ENCODE data around the gene RFWD3. TPM values are rescaled to one million over a fixed set of nuclear protein-coding genes. Genes with fewer than 3 reads are reported as not detected.

RFWD3 gene, protein sequence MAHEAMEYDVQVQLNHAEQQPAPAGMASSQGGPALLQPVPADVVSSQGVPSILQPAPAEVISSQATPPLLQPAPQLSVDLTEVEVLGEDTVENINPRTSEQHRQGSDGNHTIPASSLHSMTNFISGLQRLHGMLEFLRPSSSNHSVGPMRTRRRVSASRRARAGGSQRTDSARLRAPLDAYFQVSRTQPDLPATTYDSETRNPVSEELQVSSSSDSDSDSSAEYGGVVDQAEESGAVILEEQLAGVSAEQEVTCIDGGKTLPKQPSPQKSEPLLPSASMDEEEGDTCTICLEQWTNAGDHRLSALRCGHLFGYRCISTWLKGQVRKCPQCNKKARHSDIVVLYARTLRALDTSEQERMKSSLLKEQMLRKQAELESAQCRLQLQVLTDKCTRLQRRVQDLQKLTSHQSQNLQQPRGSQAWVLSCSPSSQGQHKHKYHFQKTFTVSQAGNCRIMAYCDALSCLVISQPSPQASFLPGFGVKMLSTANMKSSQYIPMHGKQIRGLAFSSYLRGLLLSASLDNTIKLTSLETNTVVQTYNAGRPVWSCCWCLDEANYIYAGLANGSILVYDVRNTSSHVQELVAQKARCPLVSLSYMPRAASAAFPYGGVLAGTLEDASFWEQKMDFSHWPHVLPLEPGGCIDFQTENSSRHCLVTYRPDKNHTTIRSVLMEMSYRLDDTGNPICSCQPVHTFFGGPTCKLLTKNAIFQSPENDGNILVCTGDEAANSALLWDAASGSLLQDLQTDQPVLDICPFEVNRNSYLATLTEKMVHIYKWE
- total RNA-seq (20.9 TPM), polyA plus RNA-seq (6.9 TPM)

- WGBS, result under 1% methylated on average over 63 of the region's 63 CpGs
- no peak within 1 kb of the TSS for H3K27ac ChIP-seq (ENCODE audit: low read depth)
- H3K4me3 ChIP-seq (ENCODE audit: low read depth, low read length), result peak within 1 kb of the TSS; percentile 86
- H3K4me1 ChIP-seq (ENCODE audit: insufficient read depth), result peaks cover 1% of the 10 kb centered on the region
- no peaks in the 10 kb centered on the region for H3K36me3 ChIP-seq (ENCODE audit: insufficient read depth)
- DNase-seq (ENCODE audit: extremely low spot score), result peak; percentile 97
Measured at GRCh38 chr16:74666425-74667254, at the start of gene RFWD3. Gene RFWD3 (minus strand): TSS chr16:74666877. CDS start chr16:74661449, 5,428 bp downstream.

DNA sequence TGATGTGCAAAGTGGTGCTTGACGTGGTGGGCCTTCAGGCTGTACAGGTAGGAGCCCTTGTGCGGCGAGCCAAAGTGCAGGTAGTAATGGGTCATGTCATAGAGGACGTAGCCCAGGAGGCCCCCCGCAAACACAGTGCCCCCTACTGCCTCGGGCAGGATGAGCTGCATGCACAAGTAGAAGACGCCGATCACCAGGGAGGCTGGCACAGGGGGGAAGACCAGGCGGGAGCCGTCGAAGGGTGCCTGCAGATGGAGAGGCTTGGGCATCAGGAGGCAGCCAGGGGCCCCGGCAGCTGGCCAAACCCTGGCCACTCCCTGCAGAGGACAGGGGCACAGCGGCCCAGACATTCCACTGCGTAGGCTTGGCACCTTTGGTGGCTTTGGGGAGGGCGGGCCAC, 49.7 kb upstream of the RFWD3 start:
- no peaks in the 10 kb centered on the region for H3K4me1 ChIP-seq (ENCODE audit: insufficient read depth)

DNA sequence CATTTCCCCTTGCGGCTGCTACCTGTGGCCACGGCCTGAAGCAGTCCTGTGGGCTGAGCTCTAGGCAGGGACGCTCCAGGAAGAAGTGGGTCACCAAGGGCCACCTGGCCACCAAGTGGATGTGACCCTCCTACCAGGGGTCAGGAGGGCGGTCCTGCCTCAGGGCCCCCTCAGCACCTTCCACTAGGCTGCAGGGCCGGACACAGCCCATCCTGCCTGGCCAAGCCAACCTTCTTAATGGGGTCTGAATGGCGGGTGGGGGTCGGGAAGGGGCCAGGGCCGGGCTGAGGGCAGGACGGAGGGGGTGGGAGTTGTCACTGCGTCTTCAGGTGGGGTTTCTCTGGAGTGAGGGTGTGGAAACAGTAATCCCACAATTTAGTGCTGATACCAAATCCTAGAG, 47.2 kb upstream of the RFWD3 start:
- H3K4me1 ChIP-seq (ENCODE audit: insufficient read depth), result no peaks in the 10 kb centered on the region
- 88% methylated on average over 10 of the region's 10 CpGs for WGBS
- no peaks in the 10 kb centered on the region for H3K36me3 ChIP-seq (ENCODE audit: insufficient read depth)
- no peak for DNase-seq (ENCODE audit: extremely low spot score)
- no peak overlapping the region for H3K4me3 ChIP-seq (ENCODE audit: low read depth, low read length)
- H3K27ac ChIP-seq (ENCODE audit: low read depth), result no peak overlapping the region

More for the DNA sequence above, 49.7 kb upstream of the RFWD3 start:
- H3K36me3 ChIP-seq (ENCODE audit: insufficient read depth), result no peaks in the 10 kb centered on the region
- no peak overlapping the region for H3K4me3 ChIP-seq (ENCODE audit: low read depth, low read length)
- 83% methylated on average over 15 of the region's 15 CpGs for WGBS
- no peak for DNase-seq (ENCODE audit: extremely low spot score)
- no peak overlapping the region for H3K27ac ChIP-seq (ENCODE audit: low read depth)

DNA sequence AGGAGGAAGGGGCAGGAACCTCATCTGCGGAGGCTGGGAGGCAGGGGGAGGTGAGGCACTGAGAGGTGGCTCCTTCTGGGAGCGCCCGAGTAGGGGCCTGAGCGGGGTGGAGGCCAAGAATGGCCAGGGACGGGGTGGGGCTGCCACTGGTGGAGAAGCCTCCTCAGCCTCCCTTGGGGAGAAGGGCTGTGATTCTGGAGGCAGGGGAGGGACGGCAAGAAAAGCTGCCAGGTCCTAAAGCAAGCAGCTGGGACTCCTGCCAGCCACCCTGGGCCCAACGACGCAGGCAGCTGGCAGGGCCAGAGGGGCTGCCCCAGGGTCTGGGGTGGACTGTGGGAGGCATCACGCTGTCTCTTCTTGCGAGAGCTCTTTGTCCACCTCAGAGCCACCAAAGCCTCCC, 46.6 kb upstream of the RFWD3 start:
- Histone ChIP-seq H3K27ac (ENCODE audit: low read depth) (no peak overlapping the region), H3K4me1 (ENCODE audit: insufficient read depth) (no peaks in the 10 kb centered on the region), H3K4me3 (ENCODE audit: low read depth, low read length) (no peak overlapping the region), H3K36me3 (ENCODE audit: insufficient read depth) (no peaks in the 10 kb centered on the region)
- 68% methylated on average over 10 of the region's 10 CpGs for WGBS
- DNase-seq (ENCODE audit: extremely low spot score), result no peak

DNA sequence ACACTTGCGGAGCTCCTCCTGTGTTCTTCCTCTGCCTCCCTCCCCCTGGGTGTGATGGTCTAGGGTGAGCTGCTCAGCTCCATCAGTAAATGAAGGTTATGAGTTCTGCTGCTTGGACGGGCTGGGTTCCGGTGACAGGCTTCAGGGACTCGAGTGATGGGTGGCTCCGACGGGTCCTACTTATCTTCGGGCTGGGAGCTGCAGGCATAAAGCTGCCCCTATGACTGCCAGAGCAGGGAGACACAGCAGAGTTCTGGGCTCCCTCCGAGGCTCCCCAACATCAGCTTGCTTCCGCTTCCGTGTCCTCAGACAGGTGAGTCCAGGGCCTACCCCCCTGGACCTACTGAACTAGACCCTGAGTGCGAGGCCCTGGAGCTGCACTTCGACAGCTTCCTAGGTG, 45.3 kb upstream of the RFWD3 start:
- Histone ChIP-seq H3K4me1 (ENCODE audit: insufficient read depth) (no peaks in the 10 kb centered on the region), H3K36me3 (ENCODE audit: insufficient read depth) (no peaks in the 10 kb centered on the region)
- WGBS, result 90% methylated on average over 12 of the region's 12 CpGs

GRCh38 chr16:74710401-74710800, 43.7 kb upstream of the RFWD3 start:
- H3K4me1 ChIP-seq (ENCODE audit: insufficient read depth), result no peaks in the 10 kb centered on the region
- WGBS, result 94% methylated on average over 8 of the region's 8 CpGs
- no peak overlapping the region for H3K27ac ChIP-seq (ENCODE audit: low read depth)

More for the DNA sequence above, 45.3 kb upstream of the RFWD3 start:
- no peak overlapping the region for H3K4me3 ChIP-seq (ENCODE audit: low read depth, low read length)
- no peak for DNase-seq (ENCODE audit: extremely low spot score)
- no peak overlapping the region for H3K27ac ChIP-seq (ENCODE audit: low read depth)

GRCh38 chr16:74709441-74709877, 42.8 kb upstream of the RFWD3 start:
- Histone ChIP-seq H3K36me3 (ENCODE audit: insufficient read depth) (no peaks in the 10 kb centered on the region), H3K27ac (ENCODE audit: low read depth) (no peak overlapping the region), H3K4me1 (ENCODE audit: insufficient read depth) (no peaks in the 10 kb centered on the region), H3K4me3 (ENCODE audit: low read depth, low read length) (no peak overlapping the region)
- peak; percentile 37 for DNase-seq (ENCODE audit: extremely low spot score)
- WGBS, result under 1% methylated on average over 6 of the region's 6 CpGs

More at GRCh38 chr16:74710401-74710800, 43.7 kb upstream of the RFWD3 start:
- Histone ChIP-seq H3K36me3 (ENCODE audit: insufficient read depth) (no peaks in the 10 kb centered on the region), H3K4me3 (ENCODE audit: low read depth, low read length) (no peak overlapping the region)
- no peak for DNase-seq (ENCODE audit: extremely low spot score)

DNA sequence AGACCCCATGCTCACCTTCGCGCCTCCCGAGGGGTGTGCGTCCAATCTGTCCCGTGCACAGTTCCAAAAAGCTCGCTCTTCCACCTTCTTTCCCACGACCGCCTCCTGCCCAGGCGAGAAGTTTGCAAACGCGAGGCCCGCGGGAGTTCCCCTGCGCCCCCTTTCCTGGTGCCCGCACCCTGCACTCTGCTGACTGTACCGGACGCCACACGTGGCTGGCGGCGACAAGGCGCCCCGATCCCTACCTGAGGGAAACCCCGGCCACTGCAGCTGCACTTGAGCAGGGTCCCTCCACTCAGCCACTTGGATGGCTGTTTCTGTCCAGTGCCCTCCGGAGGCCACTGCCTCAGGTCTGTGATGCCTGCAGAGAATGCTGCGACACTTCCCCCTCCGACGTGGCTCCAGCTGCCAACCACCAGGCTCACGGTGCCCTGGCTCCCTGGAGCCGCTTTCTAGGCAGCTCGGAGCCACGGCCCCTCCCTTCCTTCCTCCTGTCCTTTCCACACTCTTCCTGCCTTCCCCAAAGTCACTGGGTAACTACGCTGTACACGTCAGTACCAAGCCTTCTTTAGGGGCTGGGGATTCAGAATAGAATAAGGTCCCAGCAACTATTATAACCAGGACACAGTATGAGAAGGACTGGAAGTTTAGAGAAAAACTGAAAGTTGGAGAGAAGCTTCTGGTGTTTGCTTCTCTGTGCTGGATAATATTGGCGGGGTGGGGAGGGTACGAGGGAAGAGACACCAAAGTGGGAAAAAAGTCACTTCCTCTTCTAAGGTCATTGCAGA, 34.0 kb upstream of the RFWD3 start, which contains the start of gene MLKL:
Gene MLKL, minus strand, starts transcription at position 425 of the 788 bp plus-strand sequence. CDS start 5,105 bp downstream, outside the sequence.
- WGBS, result 2% methylated on average over 35 of the region's 35 CpGs
- no peaks in the 10 kb centered on the region for H3K36me3 ChIP-seq (ENCODE audit: insufficient read depth)
- peak within 1 kb of the TSS; percentile 63 for H3K4me3 ChIP-seq (ENCODE audit: low read depth, low read length)
- no peaks in the 10 kb centered on the region for H3K4me1 ChIP-seq (ENCODE audit: insufficient read depth)
- peak within 1 kb of the TSS; percentile 55 for H3K27ac ChIP-seq (ENCODE audit: low read depth)
- DNase-seq (ENCODE audit: extremely low spot score), result no peak

DNA sequence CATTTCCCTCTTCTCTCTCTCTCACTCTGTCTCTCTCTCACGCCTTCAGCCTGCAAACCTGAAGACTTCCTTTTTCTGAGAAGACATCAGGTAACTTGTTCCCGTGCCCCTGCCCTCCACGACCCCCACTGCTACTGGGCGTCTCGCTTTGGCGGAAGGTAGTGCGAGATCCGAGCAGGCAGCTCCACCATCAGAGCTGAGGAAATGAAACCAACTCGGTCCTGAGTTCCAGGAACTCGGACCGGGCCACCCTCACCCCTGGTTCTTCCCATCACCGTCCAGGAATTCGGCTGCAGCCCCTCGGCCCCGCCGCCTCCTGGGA, 33.4 kb upstream of the RFWD3 start:
- WGBS, result 3% methylated on average over 16 of the region's 16 CpGs
- Histone ChIP-seq H3K36me3 (ENCODE audit: insufficient read depth) (no peaks in the 10 kb centered on the region), H3K27ac (ENCODE audit: low read depth) (peak overlapping the region; percentile 55), H3K4me3 (ENCODE audit: low read depth, low read length) (peak overlapping the region; percentile 63), H3K4me1 (ENCODE audit: insufficient read depth) (no peaks in the 10 kb centered on the region)
- no peak for DNase-seq (ENCODE audit: extremely low spot score)

GRCh38 chr16:74699666-74700065, 33.0 kb upstream of the RFWD3 start:
- Histone ChIP-seq H3K4me1 (ENCODE audit: insufficient read depth) (no peaks in the 10 kb centered on the region), H3K27ac (ENCODE audit: low read depth) (no peak overlapping the region), H3K36me3 (ENCODE audit: insufficient read depth) (no peaks in the 10 kb centered on the region), H3K4me3 (ENCODE audit: low read depth, low read length) (peak overlapping the region; percentile 63)
- no peak for DNase-seq (ENCODE audit: extremely low spot score)
- WGBS, result 83% methylated on average over 4 of the region's 4 CpGs

DNA sequence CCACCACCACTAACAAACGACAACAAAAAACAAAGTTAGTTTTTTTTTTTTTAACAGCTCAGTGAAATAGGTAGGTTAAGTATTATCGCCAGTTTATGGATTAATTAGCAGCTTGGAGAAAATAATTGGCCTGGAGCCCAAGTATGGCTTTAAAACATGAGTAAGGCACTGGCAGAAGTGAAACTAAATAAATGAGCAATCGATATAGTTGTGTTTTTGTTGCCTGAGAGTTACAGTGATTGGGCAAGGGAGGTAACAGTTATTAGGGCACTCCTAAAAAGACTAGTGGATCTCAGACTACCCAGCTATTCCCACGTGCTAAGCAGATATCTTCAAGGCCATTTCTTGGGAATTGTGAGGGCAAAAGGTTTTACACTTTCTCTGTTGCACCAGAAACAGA, 31.5 kb upstream of the RFWD3 start:
- 74% methylated on average over 4 of the region's 4 CpGs for WGBS
- DNase-seq (ENCODE audit: extremely low spot score), result no peak
- H3K4me3 ChIP-seq (ENCODE audit: low read depth, low read length), result no peak overlapping the region
- H3K36me3 ChIP-seq (ENCODE audit: insufficient read depth), result no peaks in the 10 kb centered on the region
- H3K4me1 ChIP-seq (ENCODE audit: insufficient read depth), result no peaks in the 10 kb centered on the region
- no peak overlapping the region for H3K27ac ChIP-seq (ENCODE audit: low read depth)

- Histone ChIP-seq H3K4me3 (ENCODE audit: low read depth, low read length) (peak overlapping the region; percentile 26), H3K27ac (ENCODE audit: low read depth) (no peak overlapping the region), H3K4me1 (ENCODE audit: insufficient read depth) (no peaks in the 10 kb centered on the region), H3K36me3 (ENCODE audit: insufficient read depth) (peaks cover 2% of the 10 kb centered on the region)
- WGBS, result 51% methylated on average over 19 of the region's 19 CpGs
- DNase-seq (ENCODE audit: extremely low spot score), result peak; percentile 46
Measured at GRCh38 chr16:74695450-74696422, 29.1 kb upstream of the RFWD3 start.
